ENCODE results near the gene LRRC32.

- TF ChIP-seq CTCF (IDR thresholded peaks at IDR 0.05; ENCODE audit: poor library complexity, severe bottlenecking) (no peak), POLR2AphosphoS5 (IDR thresholded peaks at IDR 0.05) (no peak), RAD21 (conservative IDR thresholded peaks at IDR 0.05) (no peak), REST (IDR thresholded peaks at IDR 0.05; ENCODE audit: borderline replicate concordance) (no peak)
These were observed 45.7 kb upstream of the LRRC32 start for GRCh38 chr11:76716268-76716667.

Measured in neural cell (in vitro differentiated cells).